Measurements from ENCODE around the gene LIN28B.

DNA sequence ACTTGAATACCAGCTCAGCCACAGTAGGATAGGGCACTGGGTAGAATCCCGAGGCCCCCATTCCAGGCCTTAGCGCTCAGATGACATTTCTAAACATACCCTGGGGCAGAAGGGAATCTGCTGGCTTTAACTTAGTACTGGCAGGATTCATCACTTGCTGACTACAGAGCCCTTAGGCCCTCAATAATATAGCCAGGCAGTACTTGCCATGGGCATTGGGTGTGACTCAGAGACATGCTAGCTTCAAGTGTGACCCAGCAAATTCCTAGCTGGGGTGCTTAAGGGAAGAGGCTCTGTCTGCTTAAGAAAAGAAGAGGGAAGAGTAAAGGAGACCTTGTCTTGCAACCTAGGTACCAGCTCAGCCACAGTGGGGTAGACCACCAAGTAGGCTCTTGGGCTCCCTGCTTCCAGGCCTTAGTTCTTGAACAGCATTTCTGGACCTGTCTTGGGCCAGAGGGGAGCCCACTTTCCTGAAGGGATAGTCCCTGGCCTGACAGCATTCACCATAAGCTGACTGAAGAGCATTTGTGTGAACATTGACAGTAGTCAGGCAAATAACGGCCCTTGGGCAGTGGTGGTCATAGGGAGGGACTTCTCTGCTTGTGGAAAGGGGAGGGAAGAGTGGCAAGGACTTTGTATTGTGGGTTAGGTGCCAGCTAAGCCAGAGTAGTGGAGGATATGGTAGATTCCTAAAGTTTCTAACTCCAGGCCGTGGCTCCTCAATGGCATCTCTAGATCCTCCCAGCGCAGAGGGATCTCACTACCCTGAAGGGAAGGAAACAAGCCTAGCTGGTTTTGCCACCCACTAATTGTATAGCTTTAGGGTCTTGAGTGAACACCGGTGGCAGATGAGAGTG is 48.6 kb upstream of the LIN28B start:
- TF ChIP-seq, protein P1, sequence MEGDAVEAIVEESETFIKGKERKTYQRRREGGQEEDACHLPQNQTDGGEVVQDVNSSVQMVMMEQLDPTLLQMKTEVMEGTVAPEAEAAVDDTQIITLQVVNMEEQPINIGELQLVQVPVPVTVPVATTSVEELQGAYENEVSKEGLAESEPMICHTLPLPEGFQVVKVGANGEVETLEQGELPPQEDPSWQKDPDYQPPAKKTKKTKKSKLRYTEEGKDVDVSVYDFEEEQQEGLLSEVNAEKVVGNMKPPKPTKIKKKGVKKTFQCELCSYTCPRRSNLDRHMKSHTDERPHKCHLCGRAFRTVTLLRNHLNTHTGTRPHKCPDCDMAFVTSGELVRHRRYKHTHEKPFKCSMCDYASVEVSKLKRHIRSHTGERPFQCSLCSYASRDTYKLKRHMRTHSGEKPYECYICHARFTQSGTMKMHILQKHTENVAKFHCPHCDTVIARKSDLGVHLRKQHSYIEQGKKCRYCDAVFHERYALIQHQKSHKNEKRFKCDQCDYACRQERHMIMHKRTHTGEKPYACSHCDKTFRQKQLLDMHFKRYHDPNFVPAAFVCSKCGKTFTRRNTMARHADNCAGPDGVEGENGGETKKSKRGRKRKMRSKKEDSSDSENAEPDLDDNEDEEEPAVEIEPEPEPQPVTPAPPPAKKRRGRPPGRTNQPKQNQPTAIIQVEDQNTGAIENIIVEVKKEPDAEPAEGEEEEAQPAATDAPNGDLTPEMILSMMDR (IDR thresholded peaks at IDR 0.05) = no peak
- TF ChIP-seq ZFX (IDR thresholded peaks at IDR 0.05; ENCODE audit: borderline replicate concordance) = no peak
